Esophagus mucosa (tissue), 1 donor: ENCODE results near the gene WDR36. TPM values are rescaled to one million over a fixed set of nuclear protein-coding genes. Genes with fewer than 3 reads are reported as not detected.
"Not testable (repeated sequence)": the region's sequence is repeated elsewhere in the genome, so short reads cannot be mapped to it uniquely, and the experiment has no call there.

ENCODE experiments used
- ATAC-seq: fragments of 200-7000 bp; cut with Tn5 transposase; one replicate; pipeline ENCODE4 v1.9.1; 2020
- total RNA-seq: library from RNA; stranded (reverse); gene quantifications from one replicate; pipeline ENCODE4 v1.2.4, GENCODE V29; 2023
- donor health status: DM: yes; HTN: yes; CAD: no.

The WDR36 gene
- total RNA-seq, 1 donor from 2014 or later, result 23.1 TPM

DNA sequence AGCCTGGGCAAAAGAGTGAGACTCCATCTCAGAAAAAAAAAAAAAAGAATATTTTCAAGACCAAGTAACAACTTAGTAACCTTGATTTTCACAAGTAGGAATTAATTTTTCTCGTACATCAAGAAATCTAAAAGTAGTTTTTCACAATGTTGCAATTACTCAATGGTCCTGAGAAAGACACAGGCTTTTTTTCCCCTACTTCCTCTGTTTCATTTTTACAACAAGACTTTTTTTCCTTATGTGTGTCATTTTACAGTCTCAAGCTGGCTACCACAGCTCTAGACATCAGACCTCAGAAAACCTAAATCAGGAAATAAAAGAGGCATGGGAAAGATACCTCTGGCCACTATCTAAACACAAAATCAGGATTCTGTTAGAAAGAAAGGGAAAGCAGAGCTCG is 45.9 kb downstream of the WDR36 start:
- no peak for ATAC-seq

DNA sequence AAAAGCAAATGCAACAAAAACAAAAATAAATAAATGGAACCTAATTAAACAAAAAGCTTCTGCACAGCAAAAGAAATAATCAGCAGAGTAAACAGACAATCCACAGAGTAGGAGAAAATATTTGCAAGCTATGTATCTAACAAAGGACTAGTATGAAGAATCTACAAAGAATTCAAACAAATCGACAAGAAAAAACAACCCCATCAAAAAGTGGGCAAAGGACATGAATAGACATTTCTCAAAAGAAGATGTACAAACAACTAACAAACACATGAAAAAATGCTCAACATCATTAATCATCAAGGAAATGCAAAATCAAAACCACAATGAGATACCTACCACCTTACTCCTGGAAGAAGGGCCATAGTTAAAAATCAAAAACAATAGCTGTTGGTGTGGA is 49.3 kb downstream of the WDR36 start:
- not testable (repeated sequence) for ATAC-seq

GRCh38 chr5:111142932-111143331 is 50.8 kb downstream of the WDR36 start:
- no peak for ATAC-seq

- ATAC-seq, result peak; percentile 55
Measured at GRCh38 chr5:111143910-111144309, 51.8 kb downstream of the WDR36 start.

DNA sequence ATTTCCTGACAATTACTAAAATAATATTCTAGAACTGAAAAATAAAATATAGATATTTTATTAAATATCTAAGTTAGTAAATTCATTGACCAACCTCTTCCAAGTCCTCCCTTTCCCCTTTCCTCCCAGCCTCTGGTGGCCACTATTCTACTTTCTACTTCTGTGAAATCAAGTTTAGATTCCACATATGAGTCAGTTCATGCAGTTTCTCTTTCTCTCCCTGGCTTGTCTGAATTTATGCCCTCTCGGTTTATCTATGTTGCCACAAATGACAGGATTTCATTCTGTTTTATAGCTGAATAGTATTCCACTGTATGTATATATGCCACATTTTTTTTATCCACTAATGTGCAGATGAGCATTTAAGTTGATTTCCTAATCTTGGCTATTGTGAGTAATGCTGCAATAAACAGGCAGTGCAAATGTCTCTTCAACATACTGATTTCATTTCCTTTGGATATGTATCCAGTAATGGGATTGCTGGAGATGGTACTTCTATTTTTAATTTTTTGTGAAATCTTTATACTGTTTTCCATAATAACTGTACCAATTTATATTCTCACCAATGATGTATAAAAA is 52.3 kb downstream of the WDR36 start:
- no peak for ATAC-seq

- ATAC-seq, result no peak
Measured at GRCh38 chr5:111146053-111146452, 53.9 kb downstream of the WDR36 start.

GRCh38 chr5:111147502-111147901 is 55.4 kb downstream of the WDR36 start:
- ATAC-seq, result no peak

DNA sequence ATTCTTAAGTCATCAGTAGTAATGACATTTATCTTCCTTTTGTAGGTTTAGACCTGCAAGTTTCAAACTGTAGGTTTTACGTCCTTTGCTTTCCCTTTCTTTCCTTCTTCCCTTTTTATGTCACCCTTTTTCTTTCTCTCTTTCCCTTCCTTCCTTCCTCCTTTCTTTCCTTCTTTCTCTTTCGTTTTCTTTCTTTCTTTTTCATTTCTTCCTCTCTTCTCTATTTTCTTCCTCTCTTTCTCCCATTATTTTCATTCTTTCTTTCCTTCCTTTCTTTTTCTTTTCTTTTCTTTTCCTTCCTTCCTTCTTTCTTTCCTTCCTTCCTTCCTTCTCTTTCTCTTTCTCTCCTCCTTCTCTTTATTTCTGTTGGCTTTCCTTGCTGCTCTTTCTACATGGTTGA is 59.9 kb downstream of the WDR36 start:
- no peak for ATAC-seq

DNA sequence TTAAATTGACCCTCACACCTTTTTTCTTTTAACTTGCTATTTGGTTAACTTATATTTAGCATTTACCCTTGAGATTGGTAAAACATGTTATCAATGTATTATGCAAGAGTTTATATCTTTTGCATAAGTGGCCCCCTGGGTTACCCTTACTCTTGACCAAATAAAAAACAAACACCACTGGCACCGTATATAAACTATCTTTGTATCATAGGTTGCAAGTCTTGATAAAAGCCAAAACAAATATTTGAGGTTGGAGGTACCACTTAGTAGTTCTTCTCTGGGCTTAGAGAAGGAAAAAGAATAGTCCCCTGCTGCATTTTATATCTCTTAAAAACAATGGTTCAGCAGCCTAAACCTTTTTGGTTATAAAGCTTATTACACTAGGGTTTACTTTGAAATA is 61.3 kb downstream of the WDR36 start:
- ATAC-seq, result no peak

DNA sequence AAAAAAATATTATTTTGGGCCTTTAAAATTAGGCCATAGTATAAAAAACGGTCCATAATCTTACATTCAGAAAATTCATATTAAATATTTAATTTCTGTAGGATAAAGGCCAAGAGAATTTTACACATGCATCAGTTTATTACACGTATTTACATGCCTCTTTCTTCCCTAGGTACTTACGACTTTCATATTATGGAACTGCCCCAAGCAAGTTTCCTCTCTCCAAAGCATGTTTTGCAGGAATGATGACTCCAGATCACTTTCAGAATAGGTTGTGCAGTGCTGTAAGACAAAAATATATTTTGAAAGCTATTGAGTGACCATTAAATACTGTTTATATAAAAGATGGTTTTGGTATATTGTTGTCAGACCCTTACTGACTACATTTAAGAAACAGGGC is 61.8 kb downstream of the WDR36 start:
- no peak for ATAC-seq

- ATAC-seq, result peak; percentile 68
Measured at GRCh38 chr5:111158105-111158744, 66.1 kb downstream of the WDR36 start.

GRCh38 chr5:111159845-111160244 is 67.7 kb downstream of the WDR36 start:
- no peak for ATAC-seq

GRCh38 chr5:111163000-111163399 is 70.9 kb downstream of the WDR36 start:
- ATAC-seq, result no peak

GRCh38 chr5:111165058-111165457 is 72.9 kb downstream of the WDR36 start:
- ATAC-seq, result no peak

GRCh38 chr5:111167551-111167950 is 75.4 kb downstream of the WDR36 start:
- ATAC-seq, result no peak

DNA sequence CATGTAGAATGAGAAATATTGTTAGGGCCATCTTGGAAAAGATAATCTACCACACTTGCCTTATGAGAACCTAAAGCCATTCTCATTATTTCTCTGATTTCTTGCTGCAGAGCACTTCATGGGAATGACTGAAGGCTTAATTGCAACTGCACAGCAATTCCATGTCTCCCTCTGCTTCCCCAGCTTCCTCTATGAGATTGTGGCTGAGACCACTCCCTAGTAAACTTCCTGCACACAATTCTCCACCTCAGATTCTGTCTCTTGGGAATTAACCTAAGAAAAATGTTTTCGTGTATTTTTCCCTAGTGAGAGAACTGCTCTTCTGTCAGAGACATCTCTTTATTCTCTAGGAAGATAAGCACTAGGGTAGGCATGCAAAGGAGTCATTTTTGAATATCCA is 76.5 kb downstream of the WDR36 start:
- no peak for ATAC-seq

- ATAC-seq, result no peak
Measured at GRCh38 chr5:111169269-111169668, 77.1 kb downstream of the WDR36 start.

DNA sequence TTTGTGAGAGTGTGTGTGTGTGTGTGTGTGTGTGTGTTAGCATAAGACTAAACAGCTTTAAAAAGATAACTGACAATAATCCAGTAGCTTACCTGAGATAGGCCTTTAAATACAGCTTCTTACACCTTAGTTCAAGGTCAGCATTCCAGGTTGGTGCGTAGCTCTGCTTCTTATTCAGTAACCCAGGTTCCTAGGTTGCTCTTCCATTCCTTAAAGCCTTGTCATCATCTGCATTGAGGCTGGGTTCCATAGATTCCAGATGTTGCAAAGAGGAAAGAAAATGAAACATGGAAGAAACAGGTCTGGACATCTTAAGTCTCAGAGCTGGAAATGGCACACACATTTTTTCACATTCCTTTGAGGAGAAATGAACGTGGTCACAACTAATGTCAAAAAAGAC is 78.1 kb downstream of the WDR36 start:
- no peak for ATAC-seq

- ATAC-seq, result no peak
Measured at GRCh38 chr5:111172504-111172903, 80.4 kb downstream of the WDR36 start.

GRCh38 chr5:111173476-111173875 is 81.3 kb downstream of the WDR36 start:
- no peak for ATAC-seq
